Measurements from ENCODE around the gene CSNK1A1.

DNA sequence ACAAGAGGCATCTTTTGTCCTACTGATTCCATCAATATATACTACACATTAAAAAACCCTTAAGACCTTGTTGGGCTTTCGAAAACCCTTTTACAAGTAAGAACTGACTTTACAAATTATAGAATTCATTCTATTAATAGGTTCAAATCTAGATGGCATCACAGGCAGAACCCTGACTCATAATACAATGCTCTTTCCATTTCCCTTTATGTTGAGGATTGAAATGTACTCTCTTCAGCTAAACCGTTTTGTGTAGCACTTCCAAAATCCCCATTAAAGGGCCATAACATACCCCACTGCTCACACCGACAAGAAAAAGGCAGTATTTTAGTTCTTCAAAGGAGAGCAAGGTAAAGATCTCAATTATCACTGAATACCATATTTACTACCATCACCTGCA lies 11.2 kb downstream of the CSNK1A1 start:
- TF ChIP-seq, protein P1, sequence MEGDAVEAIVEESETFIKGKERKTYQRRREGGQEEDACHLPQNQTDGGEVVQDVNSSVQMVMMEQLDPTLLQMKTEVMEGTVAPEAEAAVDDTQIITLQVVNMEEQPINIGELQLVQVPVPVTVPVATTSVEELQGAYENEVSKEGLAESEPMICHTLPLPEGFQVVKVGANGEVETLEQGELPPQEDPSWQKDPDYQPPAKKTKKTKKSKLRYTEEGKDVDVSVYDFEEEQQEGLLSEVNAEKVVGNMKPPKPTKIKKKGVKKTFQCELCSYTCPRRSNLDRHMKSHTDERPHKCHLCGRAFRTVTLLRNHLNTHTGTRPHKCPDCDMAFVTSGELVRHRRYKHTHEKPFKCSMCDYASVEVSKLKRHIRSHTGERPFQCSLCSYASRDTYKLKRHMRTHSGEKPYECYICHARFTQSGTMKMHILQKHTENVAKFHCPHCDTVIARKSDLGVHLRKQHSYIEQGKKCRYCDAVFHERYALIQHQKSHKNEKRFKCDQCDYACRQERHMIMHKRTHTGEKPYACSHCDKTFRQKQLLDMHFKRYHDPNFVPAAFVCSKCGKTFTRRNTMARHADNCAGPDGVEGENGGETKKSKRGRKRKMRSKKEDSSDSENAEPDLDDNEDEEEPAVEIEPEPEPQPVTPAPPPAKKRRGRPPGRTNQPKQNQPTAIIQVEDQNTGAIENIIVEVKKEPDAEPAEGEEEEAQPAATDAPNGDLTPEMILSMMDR (IDR thresholded peaks at IDR 0.05 in 4 of 5, conservative IDR thresholded peaks at IDR 0.05 in 1 of 5) = no peak
- TF ChIP-seq POLR2A (IDR thresholded peaks at IDR 0.05) = no peak
